KMS-11 (cell line): Measurements from ENCODE around the gene LDAF1.

Experiments used
- H2AFZ ChIP-seq: fragments of 200-600 bp; sonication (generic); 2 replicates; pipeline ENCODE4 v1.6.1; 2016; ENCODE audit warnings: antibody characterized with exemption, mixed run types, low read depth
- H3K27ac ChIP-seq: fragments of 200-600 bp; sonication (generic); 2 replicates; pipeline ENCODE4 v1.6.1; 2016; ENCODE audit warnings: mild to moderate bottlenecking, mixed run types
- H3K27me3 ChIP-seq: fragments of 200-600 bp; sonication (generic); 2 replicates; pipeline ENCODE4 v1.6.1; 2017; ENCODE audit warnings: mild to moderate bottlenecking, low read depth, mixed run types, moderate library complexity; ENCODE audit not compliant: insufficient read depth
- H3K36me3 ChIP-seq: fragments of 200-600 bp; sonication (generic); 2 replicates; pipeline ENCODE4 v1.6.1; 2017; ENCODE audit warnings: mild to moderate bottlenecking, mixed run types; ENCODE audit not compliant: insufficient read depth
- H3K4me1 ChIP-seq: fragments of 200-600 bp; sonication (generic); 2 replicates; pipeline ENCODE4 v1.6.1; 2016; ENCODE audit warnings: mild to moderate bottlenecking, low read depth, mixed run types; ENCODE audit not compliant: poor library complexity, severe bottlenecking
- H3K4me2 ChIP-seq: fragments of 200-600 bp; sonication (generic); 2 replicates; pipeline ENCODE4 v1.7.0; 2016; ENCODE audit warnings: mild to moderate bottlenecking, mixed run types
- H3K4me3 ChIP-seq: fragments of 200-600 bp; sonication (generic); IDR thresholded peaks from 2 replicates; pipeline ENCODE4 v1.6.1; 2017; ENCODE audit warnings: low read depth, low read length, mixed read lengths; ENCODE audit not compliant: insufficient read depth
- H3K79me2 ChIP-seq: fragments of 200-600 bp; sonication (generic); 2 replicates; pipeline ENCODE4 v1.6.1; 2016; ENCODE audit warnings: low read depth, mixed run types; ENCODE audit not compliant: insufficient read depth
- H3K9ac ChIP-seq: fragments of 200-600 bp; sonication (generic); 2 replicates; pipeline ENCODE4 v1.6.1; 2016; ENCODE audit warnings: mild to moderate bottlenecking, mixed run types
- H4K20me1 ChIP-seq: fragments of 200-600 bp; sonication (generic); 2 replicates; pipeline ENCODE4 v1.6.1; 2016; ENCODE audit warnings: mild to moderate bottlenecking, mixed run types; ENCODE audit not compliant: insufficient read depth
- CTCF ChIP-seq: fragments of 200-600 bp; sonication (generic); conservative IDR thresholded peaks from 2 replicates; pipeline ENCODE4 v1.6.1; 2017; ENCODE audit warnings: low read depth, mild to moderate bottlenecking, antibody characterized with exemption, low read length, moderate library complexity, mixed read lengths

Gene LDAF1

GRCh38 chr16:21203155-21203797 lies 44.8 kb downstream of the LDAF1 start:
- no peaks in the 10 kb centered on the region for H3K36me3 ChIP-seq
- H3K27me3 ChIP-seq = no peaks in the 10 kb centered on the region
- no peak overlapping the region for H3K9ac ChIP-seq
- no peaks in the 10 kb centered on the region for H3K4me1 ChIP-seq
- TF ChIP-seq CTCF = no peak
- no peaks in the 10 kb centered on the region for H4K20me1 ChIP-seq
- no peak overlapping the region for H3K4me3 ChIP-seq
- no peak overlapping the region for H3K27ac ChIP-seq
- no peak overlapping the region for H3K4me2 ChIP-seq
- no peaks in the 10 kb centered on the region for H3K79me2 ChIP-seq
- no peak overlapping the region for H2AFZ ChIP-seq

GRCh38 chr16:21205303-21205702 lies 46.8 kb downstream of the LDAF1 start:
- Histone ChIP-seq H3K9ac (no peak overlapping the region), H3K27me3 (no peaks in the 10 kb centered on the region), H4K20me1 (no peaks in the 10 kb centered on the region), H3K4me1 (no peaks in the 10 kb centered on the region), H3K36me3 (no peaks in the 10 kb centered on the region), H2AFZ (no peak overlapping the region), H3K27ac (no peak overlapping the region), H3K4me3 (no peak overlapping the region), H3K79me2 (no peaks in the 10 kb centered on the region), H3K4me2 (no peak overlapping the region)
- TF ChIP-seq CTCF = no peak

- TF ChIP-seq CTCF = no peak
- H3K27ac ChIP-seq = no peak overlapping the region
- H3K27me3 ChIP-seq = no peaks in the 10 kb centered on the region
- no peak overlapping the region for H2AFZ ChIP-seq
- H4K20me1 ChIP-seq = no peaks in the 10 kb centered on the region
- no peaks in the 10 kb centered on the region for H3K36me3 ChIP-seq
- H3K4me3 ChIP-seq = no peak overlapping the region
- H3K4me1 ChIP-seq = no peaks in the 10 kb centered on the region
- no peak overlapping the region for H3K9ac ChIP-seq
- no peaks in the 10 kb centered on the region for H3K79me2 ChIP-seq
- no peak overlapping the region for H3K4me2 ChIP-seq
These were observed 48.1 kb downstream of the LDAF1 start for GRCh38 chr16:21206550-21206949.

- H3K79me2 ChIP-seq = no peaks in the 10 kb centered on the region
- no peak overlapping the region for H3K9ac ChIP-seq
- H3K4me1 ChIP-seq = no peaks in the 10 kb centered on the region
- TF ChIP-seq CTCF = no peak
- no peak overlapping the region for H3K4me2 ChIP-seq
- no peak overlapping the region for H3K4me3 ChIP-seq
- H3K36me3 ChIP-seq = no peaks in the 10 kb centered on the region
- no peaks in the 10 kb centered on the region for H4K20me1 ChIP-seq
- H3K27ac ChIP-seq = no peak overlapping the region
- no peaks in the 10 kb centered on the region for H3K27me3 ChIP-seq
- no peak overlapping the region for H2AFZ ChIP-seq
These were observed 50.2 kb downstream of the LDAF1 start for GRCh38 chr16:21208446-21209230.
